Breast epithelium (tissue), 3 donors: ENCODE data around the gene TSHZ1.

Source experiments
- CTCF ChIP-seq, 3 donors: fragments of 450-650 bp; IDR thresholded peaks; one replicate each; pipeline ENCODE4 v1.5.1; 2016 to 2017; ENCODE audit warnings: antibody characterized with exemption in 3 of 3, mild to moderate bottlenecking in 3 of 3, moderate library complexity in 3 of 3
- POLR2A ChIP-seq: fragments of 450-650 bp; IDR thresholded peaks from one replicate; pipeline ENCODE4 v1.6.1; 2016; ENCODE audit warnings: antibody characterized with exemption, mild to moderate bottlenecking, moderate library complexity
- POLR2AphosphoS5 ChIP-seq, 3 donors: sonication (generic); formaldehyde crosslinking; IDR thresholded peaks; one replicate each; pipeline ENCODE4 v1.6.1; 2017; ENCODE audit warnings: antibody characterized with exemption in 3 of 3

- TF ChIP-seq POLR2A, result no peak
- TF ChIP-seq POLR2AphosphoS5 (IDR thresholded peaks at IDR 0.05), result no peak
- no peak for TF ChIP-seq CTCF (IDR thresholded peaks at IDR 0.05)
Observed at GRCh38 chr18:75228967-75229366, 18.4 kb downstream of the TSHZ1 start.
